GM10266 (cell line): ENCODE measurements around the gene ACOT12.

Source experiments
- DNase-seq: peaks from one replicate; pipeline ENCODE4 v3.0.0; 2012; ENCODE audit errors: extremely low spot score
- CTCF ChIP-seq: IDR thresholded peaks from 2 replicates; pipeline ENCODE4 v1.5.1; 2012; ENCODE audit warnings: mild to moderate bottlenecking, low read depth; ENCODE audit not compliant: control insufficient read depth, insufficient read depth; ENCODE audit errors: missing control alignments

ACOT12 gene

GRCh38 chr5:81393783-81394718, at the start of gene ACOT12:
ACOT12 (minus strand) TSS chr5:81394134; CDS start chr5:81394114, 20 bp downstream.
- no peak for DNase-seq
- no peak for TF ChIP-seq CTCF

- no peak for DNase-seq
- no peak for TF ChIP-seq CTCF
These were observed 41.1 kb upstream of the ACOT12 start for GRCh38 chr5:81435023-81435422.

- no peak for DNase-seq
- no peak for TF ChIP-seq CTCF
These were observed 36.1 kb upstream of the ACOT12 start for GRCh38 chr5:81429985-81430384.

- TF ChIP-seq CTCF, result no peak
- no peak for DNase-seq
These were observed 35.4 kb upstream of the ACOT12 start for GRCh38 chr5:81429363-81429762.

- no peak for TF ChIP-seq CTCF
- no peak for DNase-seq
These were observed 34.9 kb upstream of the ACOT12 start for GRCh38 chr5:81428861-81429260.

- no peak for DNase-seq
- TF ChIP-seq CTCF, result no peak
These were observed 34.5 kb upstream of the ACOT12 start for GRCh38 chr5:81428446-81428845.

GRCh38 chr5:81427566-81427965, 33.6 kb upstream of the ACOT12 start:
- TF ChIP-seq CTCF, result no peak
- no peak for DNase-seq
